Fibroblast of skin of scalp (primary cell): ENCODE data around the gene TLCD1.
"Not testable (repeated sequence)": the region's sequence is repeated elsewhere in the genome, so short reads cannot be mapped to it uniquely, and the experiment has no call there.

Experiments used
- DNase-seq: peaks from one replicate; pipeline ENCODE4 v3.0.0-alpha.2; 2013

The TLCD1 gene

DNA sequence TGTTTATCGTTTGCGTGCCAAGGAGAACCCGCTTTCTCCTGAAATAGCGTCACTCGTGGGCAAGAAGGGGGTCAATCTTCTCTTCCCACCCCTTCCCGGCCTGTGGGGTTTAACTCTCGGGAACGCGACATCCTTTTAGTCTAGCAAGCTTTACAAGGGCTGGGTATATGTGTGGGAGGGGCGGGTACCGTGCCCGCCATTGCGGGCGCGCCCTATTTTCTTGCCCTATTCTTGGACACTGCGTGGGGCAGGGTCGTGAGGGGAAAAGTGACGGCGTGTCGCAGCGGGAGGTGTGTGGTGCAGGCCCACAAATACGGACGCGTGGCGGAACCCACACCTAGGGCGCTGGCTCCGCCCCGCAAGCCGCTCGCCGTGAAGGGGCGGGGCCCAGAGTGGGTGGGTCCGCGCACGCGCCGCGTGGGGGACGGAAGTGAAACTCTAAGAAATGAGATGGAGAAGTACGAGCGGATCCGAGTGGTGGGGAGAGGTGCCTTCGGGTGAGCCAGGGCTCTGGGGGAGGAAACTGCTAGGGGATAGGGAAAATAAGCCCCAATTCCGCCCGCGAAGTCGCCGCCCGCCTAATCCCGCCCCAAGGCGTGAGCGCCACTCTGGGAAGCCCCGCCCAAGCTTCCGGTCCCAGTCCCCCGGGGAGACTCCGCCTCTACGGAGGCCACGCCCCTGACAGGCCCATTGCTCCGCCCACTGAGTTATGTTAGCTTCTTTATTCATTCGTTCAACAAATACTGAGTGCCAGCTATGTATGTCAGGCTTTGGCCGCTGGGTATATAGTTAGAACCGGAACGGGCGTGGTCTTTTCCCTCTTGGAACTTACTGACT is 2.5 kb upstream of the TLCD1 start, which contains the start of gene NEK8:
Gene NEK8, plus strand, starts transcription at position 425 of the 837 bp plus-strand sequence. Its CDS starts 26 bp downstream, at position 451.
- peak; percentile 95 for DNase-seq

DNA sequence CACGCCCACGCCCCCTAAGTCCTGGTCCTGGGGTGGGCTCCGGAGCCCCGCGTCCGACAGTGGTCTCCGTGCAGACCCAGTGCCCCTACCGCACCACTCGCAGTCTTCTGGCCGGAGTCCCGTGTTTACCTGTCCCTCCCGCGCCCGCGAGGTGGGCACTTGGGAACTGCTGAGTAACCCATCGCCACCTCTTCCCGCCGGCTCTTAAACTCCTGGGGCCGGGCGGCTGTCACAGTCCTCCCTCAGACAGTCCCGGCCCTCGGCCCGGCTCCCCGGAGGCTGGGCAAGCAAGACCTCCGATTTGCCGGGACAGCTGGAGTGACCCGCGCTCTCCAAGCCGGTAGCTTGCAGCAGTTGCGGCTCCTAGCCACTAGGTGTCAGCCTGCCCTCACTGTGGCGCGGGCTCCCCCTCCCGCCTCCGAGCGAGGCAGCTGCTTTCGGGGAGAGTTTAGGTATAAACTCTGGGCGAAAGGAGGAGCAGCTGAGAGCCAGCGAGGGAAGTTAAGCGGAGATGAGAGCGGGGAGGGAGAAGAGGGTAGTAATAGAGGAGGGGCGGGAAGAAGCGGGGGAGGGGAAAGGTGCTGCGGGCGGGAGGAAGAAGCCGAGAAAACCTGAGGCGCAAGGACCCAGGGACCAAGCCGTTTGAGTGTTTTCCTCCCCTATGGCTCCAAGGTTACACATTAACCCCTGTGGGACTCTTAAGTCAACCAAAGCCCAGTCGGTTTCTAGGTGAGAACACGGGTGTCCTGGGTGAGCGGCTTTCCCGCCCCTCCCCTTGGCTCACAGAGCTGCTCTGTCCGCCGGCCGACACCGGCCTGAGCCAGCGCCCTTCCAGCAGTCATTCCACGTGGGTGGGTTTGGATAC is 826 bp upstream of the TLCD1 start:
- DNase-seq, result peak; percentile 94

DNA sequence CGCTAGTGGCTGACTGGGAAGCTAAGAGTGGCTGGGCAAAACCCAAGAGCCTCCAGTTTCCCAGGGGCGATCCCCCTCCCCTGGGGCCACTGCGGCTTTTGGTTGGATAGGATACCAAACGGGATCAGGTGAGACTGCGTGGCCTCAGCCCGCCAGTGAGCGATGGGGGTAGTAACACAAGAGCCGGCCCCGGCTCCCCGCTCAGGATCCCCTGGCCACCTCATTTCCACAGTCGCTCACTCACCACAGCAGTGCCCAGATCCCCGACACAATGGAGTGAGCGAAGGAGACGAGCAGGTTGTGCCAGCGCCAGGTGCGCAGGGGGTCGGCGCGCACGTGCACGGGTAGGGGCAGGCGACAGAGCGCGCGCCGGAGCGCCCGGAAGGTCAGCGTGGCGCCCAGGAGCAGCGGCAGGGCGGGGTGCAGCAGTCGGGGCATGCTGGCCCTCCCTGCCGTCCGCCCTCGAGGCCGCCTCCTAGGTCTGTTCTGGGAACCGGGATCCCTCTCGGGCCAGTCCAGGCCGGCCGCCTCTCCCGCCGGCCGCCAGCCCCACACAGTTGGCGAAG is 290 bp downstream of the TLCD1 start:
- DNase-seq, result peak; percentile 35

DNA sequence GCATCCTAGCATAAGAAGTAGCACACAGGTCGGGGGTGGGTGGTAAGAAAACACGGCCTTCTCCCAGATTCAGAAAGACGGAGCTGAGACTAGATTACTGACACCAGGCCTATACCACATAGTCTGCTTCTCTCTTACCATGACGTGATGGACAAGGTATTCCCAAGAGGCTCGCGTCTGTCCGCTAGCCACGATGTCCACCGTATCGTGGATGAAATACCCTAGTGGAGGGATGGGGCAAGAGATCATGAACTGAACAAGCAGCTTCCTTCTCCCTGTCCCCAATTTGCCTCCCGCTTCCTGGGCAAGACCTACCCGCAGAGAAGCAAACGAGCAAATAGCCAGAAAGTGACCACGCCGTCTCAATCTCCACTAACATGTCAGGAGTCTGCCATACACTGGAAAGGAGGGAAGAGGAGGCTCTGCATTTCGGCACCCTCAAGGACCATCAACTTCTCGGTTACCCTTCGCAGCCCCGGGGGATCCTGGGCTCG is 820 bp downstream of the TLCD1 start:
- DNase-seq, result peak; percentile 47

DNA sequence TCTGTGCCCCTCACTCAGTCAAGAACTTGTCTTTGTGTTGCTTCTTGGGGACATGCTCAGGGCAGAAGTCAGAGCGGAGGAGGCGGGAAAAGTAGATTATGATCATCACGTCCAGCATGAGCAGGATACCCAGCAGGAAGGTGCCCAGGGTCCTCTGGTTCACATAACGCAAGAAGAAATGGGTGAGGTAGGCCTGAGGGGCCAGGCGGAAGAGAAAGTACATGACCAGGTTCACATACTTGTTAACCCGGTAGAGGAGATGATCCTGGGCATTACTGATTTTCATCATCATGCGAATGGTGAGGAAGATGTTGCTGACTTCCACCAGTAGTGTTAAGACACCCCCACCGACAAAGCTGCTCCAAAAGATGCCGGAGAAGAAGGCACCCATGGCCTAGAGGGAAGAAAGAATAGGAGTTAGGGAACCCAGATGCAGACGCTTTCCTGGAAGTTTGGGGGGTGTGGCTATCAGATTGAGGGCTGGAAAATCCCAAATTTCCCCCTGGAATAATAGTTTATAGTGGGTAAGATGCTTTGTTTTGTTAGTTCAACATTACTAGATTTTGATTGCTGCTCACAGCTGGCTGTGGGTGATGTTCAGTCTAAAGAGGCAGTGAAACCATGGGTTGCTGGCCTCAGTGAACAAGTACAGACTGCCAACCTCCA is 1.4 kb downstream of the TLCD1 start:
- DNase-seq, result no peak

DNA sequence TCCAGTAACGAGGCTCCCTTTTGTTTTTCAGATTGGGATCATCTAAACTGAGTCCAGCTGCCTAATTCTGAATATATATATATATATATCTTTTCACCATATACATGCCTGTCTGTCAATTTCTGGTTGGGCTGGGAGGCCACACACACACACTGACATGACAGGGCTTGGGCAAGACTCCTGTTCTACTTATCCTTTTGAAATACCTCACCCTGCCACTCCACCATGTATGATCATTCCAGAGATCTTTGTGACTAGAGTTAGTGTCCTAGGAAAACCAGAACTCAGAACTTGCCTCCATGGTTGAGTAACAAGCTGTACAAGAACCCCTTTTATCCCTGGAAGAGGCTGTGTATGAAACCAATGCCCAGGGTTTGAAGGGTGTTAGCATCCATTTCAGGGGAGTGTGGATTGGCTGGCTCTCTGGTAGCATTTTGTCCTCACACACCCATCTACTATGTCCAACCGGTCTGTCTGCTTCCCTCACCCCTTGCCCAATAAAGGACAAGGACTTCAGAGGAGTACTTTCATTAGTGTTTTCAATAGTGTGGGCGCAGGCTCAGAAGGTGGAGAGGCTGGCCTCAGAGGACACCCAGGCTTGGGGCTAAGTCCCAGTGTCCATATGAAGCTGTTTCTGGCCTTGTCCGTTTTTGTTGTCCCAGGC is 2.1 kb downstream of the TLCD1 start:
- DNase-seq, result not testable (repeated sequence)

DNA sequence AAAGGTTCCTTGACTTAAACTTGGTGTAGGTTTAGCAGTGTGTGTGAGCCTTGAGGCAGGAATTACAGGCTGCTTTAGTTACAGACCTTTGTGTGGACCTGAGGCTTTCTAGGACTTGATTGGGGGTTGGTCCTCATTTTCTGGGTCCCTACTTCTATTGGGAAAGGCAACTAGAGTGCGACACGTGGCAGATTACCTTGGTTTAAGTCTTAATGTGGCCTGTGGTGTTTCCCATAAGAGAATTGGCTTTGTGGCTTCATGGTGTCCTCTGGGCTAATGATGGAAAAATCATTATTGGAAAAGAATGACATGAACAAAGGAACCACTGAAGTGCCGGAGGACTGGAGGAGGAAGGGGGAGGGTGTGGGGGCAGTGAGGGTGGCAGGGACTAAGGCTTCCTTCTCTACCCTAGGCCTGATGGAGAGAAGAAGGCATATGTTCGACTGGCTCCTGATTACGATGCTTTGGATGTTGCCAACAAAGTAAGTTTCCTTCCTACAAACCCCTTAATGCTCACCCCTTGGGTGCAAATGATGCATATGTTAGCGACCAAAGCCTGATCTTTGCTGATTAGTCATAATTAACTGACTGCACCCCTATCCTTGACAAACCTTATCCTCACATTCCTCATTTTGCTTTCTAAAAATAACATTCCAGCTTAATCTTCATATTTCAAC is 2.7 kb downstream of the TLCD1 start:
- no peak for DNase-seq

DNA sequence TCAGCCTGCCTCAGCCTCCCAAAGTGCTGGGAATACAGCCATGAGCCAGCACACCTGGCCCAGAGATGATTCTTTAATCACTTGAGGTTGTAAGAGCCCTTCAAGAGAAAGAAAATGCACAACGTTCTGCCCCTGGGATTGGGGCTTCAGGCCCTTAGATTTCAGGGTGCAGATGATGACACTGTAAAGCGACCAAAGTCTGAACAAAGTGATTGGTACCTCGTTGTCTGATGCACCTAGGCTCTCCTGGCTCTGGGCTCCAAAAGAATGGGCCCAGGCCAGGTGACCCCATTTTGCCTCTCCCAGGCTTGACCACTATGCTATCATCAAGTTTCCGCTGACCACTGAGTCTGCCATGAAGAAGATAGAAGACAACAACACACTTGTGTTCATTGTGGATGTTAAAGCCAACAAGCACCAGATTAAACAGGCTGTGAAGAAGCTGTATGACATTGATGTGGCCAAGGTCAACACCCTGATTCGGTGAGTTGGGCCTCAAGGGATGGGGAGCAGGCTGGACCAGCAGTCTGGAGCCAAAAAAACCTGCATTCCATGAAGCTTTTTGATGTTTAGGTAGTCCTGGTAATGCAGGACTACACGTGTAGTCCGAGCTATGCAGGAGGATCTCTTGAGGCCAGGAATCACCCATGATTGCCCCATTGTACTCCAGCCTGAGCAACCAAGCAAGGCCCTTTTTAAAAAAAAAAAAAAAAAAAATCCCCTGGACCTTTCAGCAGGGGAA is 3.4 kb downstream of the TLCD1 start:
- DNase-seq, result no peak

DNA sequence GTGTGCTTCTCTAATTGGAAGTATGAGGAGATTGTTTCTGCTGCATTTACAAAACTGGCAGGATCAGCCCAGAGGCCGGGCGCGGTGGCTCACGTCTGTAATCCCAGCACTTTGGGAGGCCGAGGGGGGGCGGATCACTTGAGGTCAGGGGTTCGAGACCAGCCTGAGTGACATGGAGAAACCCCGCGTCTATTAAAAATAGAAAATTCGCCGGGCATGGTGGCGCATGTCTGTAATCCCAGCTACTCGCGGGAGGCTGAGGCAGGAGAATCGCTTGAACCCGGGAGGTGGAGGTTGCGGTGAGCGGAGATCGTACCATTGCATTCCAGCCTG is 5.1 kb downstream of the TLCD1 start:
- DNase-seq, result not testable (repeated sequence)

DNA sequence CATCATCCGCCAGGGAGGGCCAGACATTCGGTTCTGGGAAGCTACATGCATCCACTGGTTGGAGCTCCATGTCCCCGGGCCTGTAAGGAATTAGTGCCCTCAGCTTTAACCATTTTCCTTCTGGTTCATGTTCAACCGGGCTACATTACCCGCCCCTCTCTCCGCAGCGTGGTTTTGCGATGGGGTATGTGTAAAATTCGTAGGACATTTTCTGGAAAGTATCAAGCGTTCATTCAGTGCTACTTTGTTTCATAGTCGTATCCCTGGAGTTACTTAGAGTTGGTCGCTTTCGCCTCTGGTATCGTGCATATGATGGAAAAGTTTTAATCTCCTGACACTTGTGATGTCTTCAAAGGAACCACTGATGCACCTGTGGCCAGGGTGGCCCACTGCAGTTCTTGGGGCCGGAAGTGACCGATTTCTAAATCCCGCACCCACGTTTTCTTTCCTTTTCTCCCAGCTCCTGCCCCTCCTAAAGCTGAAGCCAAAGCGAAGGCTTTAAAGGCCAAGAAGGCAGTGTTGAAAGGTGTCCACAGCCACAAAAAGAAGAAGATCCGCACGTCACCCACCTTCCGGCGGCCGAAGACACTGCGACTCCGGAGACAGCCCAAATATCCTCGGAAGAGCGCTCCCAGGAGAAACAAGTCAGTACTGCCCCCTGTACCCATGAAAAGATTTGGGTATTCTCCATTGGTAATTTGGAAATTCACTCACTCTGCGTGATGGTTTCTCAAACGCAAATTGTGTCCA is 5.6 kb downstream of the TLCD1 start:
- DNase-seq, result no peak

DNA sequence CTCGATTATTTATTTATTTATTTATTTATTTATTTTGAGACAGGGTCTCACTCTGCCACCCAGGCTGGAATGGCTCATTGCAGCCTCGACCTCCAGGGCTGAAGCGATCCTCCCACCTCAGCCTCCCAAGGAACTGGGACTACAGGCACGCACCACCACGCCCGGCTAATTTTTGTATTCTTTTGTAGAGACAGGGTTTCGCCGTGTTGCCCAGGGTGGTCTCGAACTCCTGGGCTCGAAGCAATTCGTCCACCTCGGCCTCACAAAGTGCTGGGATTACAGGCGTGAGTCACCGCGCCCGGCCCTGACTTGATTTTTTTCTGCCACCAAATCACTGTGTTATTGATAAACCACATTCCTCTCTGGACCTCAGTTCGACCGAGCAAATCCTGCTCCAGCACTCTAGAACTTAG is 7.0 kb downstream of the TLCD1 start:
- DNase-seq, result no peak

DNA sequence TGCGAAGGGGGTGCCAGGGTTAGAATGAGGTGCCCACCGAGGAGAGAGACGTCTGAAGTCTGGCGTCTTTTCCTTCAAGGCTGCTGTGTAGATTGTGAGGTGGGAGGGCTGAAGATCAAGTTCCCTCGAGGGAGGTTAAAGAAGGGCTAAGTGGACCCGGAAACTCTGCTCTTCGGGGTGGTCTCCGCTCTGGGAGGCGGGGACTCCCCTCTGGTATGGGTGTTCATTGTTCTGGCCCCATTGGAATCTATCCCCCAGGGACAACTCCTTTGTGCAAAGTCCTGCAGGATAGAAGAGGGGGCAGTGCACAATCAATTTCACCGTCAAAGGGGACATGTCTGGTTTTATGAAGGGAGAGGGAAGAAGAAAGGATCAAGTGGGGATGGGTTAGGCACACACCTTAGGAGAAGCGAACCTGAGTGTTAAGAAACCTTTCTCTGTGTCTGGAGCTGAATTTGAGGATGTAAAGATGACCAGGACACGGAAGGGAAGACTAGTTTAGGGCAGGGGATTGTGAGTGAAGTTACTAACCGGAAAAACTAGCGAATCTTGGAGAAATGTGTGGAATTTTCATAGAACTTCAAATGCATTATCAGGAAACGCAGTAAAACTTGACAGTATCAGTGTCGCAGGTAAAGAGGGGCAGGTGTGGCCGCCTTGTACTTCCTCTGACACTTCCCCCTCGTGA is 7.6 kb downstream of the TLCD1 start:
- DNase-seq, result peak; percentile 61

DNA sequence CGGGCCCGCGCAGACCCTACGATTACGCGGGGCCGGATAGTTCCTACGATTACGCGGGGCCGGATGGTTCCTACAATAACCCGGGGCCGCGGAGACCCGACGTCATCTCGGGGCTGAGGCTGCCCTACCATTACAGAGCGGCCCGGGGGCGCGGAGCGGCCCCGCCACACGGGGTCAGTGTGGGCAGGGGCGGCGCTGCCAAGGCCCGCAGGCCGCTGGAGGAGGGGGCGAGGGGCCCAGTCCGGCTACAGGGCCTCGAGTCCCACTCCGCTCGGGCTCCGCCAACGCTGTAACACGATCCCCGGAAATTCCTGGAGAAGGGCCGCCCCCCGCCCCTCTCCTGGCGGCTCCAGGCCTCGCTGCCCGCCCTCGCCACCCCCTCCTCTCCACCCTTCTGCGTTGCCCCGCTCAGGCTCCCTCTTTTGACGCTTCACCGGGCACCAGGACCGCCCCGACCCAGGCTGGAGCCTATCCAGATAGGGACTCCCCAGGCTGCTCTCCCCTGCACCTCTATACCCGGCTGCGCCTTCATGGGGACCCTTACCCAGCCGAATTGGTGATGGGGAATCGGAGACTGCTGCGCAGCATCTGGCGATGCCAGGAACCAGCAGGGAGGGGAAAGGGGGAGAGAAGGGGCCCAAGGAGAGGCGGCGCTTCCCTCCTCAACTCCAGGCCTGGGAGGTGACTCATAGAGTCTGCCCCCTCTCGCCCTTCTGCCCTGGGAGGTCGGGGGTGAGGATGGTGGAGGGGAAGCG is 8.3 kb downstream of the TLCD1 start, which contains the start of gene RAB34:
Gene RAB34, minus strand, starts transcription at position 291 of the 755 bp plus-strand sequence. CDS start 602 bp downstream, outside the sequence.
- DNase-seq, result peak; percentile 94

DNA sequence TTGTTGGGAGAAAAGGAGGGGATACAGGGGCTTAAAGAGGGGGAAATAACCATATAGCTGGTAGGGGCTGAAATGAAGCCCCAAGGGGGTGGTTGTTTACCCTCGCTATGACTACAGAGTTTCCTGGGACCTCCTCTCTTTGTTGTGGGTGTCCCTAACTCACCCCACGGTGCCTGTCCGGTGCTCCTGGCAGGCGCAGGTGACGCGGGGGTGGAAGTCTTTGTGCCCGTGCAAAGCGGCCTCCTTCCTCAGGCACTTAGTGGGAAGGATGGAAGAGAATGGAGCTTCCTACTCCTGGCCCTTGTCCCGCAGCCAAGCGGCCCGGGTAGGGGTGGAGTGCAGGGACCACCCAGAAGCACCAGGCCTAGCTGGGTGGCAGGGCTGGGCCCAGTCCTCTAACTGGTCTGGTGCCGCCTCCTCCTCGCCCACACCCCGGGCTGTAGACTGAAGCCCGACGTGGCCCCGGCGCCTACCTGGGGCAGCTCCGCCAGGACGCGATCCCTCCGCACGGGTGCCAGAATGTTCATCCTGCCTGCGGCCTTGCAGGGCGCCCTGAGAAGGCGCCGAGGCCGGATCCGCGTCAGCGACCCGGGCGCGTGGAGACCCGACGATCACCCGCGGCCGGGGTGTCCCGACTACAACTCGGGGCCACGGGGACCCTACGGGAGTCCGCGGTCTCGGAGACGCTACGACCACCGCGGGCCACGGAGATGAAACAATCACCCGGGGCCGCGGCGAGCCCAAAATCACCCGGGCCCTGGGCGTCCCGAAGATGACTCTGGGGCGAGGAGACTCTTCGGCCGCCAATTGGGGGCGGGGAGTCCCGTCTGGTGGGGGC is 9.1 kb downstream of the TLCD1 start:
- DNase-seq, result peak; percentile 57

DNA sequence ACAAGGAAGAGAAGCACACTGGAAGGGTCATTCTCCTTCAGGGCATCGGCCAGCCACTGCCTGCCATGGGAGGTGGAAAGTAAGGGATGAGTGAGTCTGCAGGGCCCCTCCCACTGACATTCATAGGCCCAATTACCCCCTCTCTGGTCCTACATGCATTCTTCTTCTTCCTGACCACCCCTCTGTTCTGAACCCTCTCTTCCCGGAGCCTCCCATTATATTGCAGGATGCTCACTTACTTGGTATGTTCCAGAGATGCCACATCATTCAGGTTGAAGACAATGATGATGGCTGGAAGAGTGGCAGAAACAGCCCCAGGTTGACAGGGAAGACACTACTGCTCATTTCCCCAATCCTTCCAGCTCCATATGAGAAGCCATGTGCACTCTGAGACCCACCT is 10.8 kb downstream of the TLCD1 start:
- no peak for DNase-seq

DNA sequence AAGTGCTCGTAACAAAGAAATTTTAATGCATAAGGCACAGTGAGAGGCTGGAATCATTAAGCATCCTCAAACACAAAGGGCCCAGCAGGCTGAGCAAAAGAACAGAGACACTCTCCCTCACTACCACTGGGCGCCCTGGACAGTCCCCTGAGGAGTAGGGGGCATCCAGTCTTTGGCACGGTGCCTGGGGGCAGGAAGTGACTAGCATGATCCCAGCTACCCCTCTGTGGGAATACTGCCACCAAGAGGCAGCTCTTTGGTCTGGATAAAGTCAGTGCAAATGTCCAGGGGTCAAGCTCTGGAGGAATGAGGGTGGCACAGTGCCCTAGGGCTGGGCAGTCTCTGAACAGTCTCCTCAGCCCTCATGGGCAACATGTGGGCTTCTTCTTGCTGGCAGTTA is 11.8 kb downstream of the TLCD1 start:
- no peak for DNase-seq

DNA sequence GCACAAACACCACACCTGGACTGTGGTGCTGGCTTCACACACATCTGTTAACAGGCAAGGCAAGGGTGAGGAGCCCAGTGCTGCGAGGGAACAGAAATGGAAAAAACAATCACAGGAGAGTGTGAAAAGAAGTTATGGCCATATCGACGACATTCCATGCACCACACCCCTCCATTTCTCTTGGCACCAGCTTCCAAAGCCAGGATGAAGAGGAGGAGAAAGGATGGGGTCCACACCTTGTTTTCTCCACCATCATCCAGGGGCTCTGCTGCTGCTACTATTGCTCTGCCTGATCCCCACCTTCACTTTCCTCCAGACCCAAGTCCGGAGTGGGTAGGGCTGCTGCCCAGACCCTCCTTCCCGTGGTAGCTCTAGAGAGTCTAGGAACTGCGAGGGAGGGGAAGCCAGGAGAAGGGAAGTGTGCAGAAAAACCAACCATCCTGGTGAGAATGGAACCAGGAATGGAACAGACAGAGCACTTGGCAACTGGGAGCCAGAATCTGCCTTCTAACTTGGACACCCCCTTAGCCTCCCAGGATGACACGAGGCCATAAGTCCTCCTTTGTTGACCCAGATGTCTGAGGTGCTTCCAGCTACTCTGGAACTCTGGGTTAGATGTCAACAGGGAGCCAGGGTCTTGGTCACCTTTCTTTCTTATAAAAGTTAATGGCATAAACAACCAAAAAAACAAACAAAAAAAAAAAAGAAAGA is 13.2 kb downstream of the TLCD1 start:
- no peak for DNase-seq
